GM19025 (cell line): ENCODE results near the gene BICD1.
"Not testable (repeated sequence)": the region's sequence is repeated elsewhere in the genome, so short reads cannot be mapped to it uniquely, and the experiment has no call there.

Source experiments
- ATAC-seq: cut with Tn5 transposase; IDR thresholded peaks from one replicate; pipeline ENCODE4 v1.9.1; 2021; ENCODE audit warnings: mild to moderate bottlenecking, low read depth, moderate library complexity; ENCODE audit not compliant: unreplicated experiment

Gene BICD1

DNA sequence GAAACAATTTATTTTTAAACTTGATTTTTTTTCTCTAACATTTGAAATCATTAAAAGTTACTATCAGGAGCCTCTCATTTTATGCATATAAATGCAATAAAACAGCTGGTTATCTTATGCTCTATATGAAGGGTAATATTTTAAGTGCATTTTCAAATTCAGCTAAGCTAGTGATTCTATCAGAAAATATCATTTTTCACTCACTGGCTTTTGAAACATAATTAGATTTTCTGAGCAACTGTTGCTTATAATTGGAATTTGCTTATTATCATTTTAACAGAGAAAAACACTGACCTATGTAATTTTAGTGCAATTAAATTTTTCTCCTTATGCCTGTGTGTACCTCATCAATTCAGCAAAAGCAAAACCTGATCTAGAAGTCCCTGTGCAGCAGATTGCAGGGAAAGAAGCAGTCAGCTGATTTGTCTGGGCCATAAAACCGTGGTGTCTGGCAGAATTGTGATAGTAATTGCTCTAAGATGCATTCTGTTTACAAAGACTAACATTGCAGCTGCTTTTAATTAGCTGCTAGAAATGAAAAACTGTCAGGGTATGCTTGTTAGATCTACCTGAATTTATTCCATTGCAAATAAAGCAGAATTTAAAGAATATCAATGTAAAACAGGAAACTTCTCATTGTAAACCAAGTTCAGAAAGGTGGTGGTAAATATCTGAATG lies 75.0 kb downstream of the BICD1 start:
- ATAC-seq = no peak

DNA sequence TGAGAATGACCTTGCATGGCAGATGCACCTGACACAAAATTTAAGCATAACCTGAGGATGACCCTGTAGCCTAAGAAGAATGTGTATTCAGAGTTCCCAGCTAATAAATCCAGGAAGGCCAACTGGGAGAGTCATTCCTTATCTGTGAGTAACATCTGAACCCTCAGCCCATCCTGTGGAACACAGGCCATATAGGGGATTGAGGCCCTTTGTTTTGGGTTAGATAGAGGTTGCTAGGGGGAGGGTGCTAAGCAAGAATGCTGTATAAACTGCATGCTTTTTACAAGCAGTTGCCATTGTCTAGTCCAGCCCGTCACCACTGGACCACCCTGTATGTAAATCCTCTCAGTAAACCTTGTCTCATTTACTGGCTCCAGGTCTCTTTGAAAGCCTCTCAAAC lies 77.0 kb downstream of the BICD1 start:
- ATAC-seq = no peak

DNA sequence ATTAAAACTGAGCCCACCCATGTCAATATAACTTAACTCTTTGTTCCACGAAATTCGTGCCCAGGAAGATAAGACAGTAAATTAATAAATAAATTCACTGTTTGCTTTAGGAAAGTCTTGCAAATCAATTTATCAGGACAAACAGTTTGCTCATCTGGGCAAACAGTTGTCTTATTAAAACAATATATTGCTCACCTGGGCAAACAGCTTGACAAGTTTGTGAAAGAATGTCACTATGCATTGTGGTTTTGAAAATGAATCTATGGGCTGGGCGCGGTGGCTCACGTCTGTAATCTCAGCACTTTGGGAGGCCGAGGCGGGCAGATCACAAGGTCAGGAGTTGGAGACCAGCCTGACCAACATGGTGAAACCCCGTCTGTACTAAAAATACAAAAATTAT lies 80.5 kb downstream of the BICD1 start:
- not testable (repeated sequence) for ATAC-seq

DNA sequence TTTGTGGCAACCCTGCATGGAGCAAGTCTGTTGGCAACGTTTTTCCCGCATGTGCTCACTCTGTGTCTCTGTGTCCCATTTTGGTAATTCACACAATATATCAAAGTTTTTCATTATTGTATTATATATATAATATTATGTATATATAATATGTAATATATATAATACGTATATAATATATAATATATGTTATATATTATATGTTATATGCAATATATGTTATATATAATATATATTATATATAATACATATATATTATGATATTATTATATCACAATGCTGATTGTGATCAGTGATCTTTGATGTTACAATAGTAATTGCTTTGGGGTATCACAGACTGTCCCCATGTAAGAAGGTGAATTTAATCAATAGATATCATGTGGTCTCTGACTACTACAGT lies 84.8 kb downstream of the BICD1 start:
- ATAC-seq = no peak

DNA sequence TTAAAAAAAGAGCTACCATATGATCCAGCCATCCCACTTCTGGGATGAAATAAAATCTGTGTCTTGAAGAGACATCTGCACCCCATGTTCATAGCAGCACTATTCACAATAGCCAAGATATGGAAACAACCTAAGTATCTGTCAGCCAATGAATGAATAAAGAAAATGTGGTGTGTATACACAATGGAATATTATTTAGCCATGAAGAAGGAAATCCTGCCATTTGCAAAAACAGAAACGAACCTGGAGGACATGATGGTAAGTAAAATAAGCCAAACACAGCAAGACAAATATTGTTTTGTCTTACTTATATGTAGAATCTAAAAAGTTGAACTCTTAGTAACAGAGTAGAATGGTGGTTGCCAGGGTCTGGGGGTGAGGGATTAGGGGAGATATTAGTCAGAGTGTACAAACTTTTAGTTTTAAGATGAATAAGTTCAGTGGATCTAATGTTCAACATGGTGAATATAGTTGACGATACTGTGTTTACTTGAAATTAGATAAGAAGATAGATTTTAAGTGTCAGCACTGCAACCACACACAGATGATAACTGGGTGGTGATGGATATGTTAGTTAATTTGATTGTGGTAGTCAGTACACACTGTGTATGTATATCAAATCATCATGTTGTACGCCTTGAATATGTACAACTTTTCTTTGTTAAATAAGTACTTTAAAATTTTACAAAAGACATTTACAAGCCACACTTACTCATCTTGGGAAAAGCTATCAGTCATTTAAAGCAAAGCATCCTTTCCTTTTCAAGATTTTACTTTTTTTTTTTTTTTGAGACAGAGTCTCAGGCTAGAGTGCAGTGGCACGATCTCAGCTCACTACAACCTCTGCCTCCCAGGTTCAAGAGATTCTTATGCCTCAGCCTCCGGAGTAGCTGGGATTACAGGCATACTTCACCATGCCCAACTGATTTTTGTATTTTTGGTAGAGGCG lies 89.9 kb downstream of the BICD1 start:
- no peak for ATAC-seq

DNA sequence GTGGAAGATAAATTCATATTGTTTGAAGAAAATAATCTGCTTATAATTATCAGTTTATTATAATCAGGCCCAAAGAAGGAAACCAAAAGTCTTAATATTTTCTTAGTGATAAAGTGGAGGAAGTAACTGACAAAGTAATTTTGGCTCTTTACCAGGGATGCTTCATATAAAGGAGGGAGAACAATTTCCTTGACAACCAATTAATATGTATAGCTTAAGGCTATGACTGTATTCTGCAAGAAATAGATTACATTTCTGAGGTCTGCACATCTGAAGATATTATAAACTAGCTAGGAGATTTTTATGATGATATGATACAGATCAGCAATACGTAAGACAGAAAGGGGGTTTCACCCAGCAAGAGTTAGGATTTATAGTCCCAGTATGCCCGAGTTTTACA lies 90.8 kb downstream of the BICD1 start:
- ATAC-seq = no peak

DNA sequence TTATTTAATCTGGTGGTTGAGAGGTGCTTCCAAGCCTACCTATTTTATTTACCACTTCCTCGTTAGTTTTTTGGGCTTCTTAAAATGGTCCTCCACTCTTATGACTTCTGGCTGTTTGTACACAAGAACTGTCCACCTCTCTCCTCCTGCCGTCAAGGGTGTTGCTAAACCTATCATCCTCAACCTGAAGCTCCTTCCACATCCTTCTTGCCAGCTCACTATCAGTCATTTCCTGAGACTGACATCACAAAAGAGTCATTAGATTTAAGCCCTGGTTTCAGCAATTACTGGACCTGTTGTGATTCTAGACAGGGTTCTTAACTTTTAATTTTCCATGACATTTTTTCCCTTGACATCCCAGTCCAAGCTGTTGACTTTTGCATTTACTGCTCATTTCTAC lies 91.9 kb downstream of the BICD1 start:
- ATAC-seq = no peak

DNA sequence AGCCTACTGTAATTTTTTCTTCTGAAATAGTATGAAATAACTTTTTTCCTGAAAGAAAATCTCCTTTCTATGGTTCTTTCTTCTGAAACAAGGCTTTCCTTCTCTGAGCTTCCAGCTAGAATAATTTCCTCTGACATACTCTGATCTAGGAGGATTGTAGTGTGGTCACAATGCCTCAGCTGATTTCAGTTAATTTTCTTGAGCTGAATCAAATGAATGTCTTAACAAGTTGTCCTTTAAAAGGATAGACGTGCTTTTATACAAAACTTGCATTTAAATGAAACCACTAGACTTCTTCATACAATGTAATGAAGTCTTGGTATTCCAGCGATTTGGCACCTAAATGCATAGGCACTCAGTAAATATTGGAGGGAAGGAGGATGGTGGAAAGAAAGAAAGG lies 94.4 kb downstream of the BICD1 start:
- ATAC-seq = no peak

DNA sequence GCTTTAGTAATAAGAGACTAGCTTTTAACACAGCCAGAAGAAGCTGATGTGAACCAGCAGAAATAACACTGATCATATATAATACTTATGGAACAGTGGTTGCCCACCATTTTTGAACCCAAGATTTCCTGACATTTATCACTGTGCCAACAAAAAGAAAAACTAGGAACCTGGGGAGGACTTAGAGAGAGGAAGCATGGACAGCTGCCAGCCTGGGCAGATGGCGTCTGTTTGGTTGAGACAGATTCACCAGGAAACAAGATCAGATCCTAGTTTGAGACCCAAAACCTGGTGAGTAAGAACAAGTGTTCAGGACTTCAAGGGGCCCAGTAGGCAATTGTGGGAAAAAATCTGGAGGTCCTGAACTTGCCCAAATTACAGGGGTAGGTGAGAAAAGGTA lies 95.3 kb downstream of the BICD1 start:
- no peak for ATAC-seq

DNA sequence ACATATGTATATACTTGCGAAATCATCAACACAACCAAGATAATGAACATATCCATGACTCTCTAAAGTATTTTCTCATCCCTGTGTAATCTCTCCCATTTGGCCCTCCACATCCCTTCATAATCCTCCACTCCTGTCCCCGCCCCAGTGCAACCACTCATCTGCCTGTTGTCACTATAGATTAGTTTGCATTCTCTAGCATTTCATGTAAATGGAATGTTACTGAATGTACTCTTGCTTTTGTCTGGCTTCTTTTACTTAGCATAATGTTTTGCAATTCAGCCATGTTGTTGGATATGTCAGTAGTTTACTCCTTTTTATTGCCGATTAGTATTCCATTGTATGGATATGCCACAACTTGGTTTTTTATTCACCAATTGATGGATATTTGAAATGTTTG lies 99.1 kb downstream of the BICD1 start:
- ATAC-seq = no peak

DNA sequence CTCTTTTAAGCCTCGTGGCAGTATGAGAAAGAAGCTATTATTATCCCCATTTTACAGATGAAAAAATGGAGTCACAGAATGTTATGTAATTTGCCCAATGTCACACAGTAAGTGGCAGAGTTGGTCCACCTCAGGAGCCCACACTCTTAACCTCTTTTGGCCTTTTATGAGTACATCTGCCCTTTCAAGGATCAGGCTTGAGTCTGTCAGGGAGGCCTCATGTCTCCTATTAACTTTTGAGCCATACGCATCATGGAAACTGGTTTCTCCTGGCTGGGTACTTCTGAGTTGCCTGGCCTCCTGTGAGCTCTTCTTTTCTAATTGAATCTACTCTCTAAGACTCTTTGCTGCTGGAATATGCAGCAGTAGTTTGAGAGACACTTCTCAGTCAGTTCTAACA lies 101.7 kb downstream of the BICD1 start:
- no peak for ATAC-seq

DNA sequence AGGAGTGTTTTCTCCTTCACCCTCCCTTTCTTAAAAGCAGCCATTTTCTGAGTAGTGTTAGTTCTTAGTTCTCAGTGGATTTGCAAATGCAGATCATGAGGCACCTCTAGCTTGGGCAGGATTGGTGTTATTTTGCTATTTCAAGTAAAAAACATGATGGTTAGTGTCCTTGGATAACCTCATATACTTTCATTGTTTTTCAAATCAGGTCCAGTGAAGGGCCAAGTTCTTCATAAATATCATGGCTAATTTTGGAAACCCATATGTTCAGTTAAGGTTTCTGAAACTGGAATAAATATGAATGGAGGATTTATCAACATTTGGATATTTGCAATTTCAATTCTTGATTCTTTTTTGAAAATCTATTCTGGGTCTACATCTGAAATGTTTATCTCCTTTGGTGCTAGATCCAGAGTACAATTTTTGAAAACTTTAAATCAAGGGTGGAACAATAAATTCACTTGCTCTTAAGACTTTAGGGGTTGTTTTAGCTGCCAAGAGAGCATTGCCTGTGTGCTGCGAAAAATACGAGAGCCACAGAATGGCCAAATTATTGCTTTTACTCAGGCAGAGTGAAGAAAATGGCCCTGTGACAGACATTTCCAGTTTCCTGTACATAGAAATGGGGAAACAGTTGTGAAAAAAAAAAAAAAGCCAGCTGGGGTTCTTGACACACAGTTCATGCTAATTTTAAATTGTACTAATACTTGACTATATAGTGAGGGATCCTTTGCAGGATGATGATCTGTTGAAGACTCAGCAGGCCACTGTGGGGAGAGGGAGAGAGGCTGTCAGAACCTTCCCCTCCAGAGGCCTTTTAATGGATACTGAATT lies 104.6 kb downstream of the BICD1 start:
- no peak for ATAC-seq

DNA sequence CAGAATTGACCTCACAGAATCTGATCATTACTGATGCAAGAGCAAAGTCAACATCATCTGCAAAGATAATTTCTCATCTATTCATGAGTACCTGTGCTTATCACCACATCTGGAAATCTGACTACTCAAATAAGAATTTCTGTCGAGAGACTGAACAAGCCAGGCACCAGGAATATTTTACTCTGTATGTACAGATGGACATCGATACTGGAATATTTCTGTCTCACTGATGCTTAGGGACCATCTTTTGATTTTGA lies 105.2 kb downstream of the BICD1 start:
- ATAC-seq = no peak

DNA sequence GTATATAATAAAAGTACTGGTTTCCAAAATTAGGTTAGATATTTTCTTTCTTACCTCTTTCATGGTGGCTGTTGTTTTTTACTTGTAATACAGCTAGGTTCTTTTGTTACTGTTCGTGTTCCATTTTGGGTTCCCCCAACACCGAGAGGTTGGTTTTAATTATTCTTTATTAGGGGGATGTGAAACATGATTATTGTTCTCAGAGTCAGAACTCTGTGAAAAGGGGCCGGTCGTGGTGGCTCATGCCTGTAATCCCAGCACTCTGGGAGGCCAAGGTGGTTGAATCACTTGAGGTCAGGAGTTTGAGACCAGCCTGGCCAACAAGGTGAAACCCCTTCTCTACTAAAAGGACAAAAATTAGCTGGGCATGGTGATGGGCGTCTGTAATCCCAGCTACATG lies 108.1 kb downstream of the BICD1 start:
- no peak for ATAC-seq

DNA sequence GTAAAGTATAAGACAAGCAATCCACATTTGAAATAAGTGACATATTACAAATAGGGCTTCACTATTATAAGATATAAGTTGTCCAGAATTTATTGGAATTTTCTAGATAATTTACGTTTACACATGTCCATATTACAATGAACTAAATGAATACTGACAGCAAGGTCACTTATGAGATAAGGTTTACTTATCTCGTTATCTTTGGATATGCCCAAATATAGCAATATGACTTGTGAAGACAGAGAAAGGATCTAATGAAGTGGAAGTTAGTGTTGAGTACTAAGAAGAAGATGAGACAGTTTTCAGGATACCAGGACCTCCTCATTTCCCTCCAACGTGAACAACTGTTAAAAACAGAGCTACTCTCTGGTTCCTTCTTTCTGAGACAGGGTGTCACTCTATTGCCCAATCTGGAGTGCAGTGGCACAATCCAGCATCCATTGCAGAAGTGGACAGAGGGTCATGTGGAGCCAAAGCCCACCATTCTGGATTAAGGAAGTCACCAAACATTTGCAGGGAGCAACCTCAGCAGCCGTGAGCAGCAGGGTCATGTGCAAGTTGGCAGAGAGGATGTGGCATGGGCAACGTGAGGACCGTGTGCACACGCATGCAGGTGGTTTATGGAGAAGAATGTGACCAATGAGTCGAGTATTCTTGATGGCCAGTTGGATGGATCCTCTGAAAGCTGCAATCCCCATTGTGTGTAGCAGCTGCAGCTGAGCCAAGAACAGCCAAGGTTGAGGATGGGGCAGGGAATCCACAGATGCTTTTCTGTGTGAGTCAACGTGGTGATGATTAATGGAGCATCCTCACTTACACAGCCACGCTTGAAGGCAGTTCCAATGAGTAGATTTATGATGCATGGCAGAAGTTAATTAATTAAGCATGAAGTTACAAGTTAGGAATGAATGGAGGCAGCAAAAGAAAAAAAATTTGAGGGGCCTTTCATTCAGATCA lies 111.0 kb downstream of the BICD1 start:
- ATAC-seq = no peak

DNA sequence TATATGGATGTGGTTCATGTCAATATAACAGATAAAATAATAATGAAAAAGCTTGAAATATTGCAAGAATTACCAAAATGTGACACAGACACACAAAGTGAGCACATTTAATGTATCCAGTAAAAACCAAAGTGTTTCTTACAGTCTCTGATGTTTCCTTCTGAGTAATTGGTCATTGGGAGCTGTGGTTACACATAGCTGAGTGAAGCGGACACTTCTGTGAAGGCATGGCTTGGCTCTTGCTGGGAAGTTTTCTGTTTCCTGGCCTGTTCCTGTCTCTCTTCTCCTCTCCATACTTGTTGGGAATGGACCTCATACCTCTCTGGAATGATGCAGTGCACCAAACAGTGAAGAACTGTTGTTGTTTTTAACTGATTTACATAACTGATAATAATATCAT lies 117.3 kb downstream of the BICD1 start:
- ATAC-seq = no peak

DNA sequence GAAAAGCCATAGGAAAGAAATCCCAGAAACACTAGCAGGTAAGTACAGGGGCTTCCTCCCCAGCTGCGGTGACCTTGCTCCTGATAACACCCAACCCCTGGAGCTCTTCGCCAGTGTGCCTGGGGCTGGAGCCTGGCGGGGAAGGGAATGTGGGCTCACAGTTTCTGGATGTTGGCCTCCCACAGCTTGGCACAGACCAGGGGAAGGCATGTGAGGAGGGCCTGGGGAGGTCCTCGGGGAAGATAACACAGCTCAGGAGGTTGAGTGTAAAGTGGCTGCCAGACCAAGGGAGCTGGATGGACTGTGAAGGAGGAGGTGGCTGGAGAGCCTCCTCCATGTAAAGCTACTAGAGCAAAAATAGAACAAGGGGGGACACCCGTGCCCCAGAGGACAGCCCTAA lies 120.1 kb downstream of the BICD1 start:
- no peak for ATAC-seq

DNA sequence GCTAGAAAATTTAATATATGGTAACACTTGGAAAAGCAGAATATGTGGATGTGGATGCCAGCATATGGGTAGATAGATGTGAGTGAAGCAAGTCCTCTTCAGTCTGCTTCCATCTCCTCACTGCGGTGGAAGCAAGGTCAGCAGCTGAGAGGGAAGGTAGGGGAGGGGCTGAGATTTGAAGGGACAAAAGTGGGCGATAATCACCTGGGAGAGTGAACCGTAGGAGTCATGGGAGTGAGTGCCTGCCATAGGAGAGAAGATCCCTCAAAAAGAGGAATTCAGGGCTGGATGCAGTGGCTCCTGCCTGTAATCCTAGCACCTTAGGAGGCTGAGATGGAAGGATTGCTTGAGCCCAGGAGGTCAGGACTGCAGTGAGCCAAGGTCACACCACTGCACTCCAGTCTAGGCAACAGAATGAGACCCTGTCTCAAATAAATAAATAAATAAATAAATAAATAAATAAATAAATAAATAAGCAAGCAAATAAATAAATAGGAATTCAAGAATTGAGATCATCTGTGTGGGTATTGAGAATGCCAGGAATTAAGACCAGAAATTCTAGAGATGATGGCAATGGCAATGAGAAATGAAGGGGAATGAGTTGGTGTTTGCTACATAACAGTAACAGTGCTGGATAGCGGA lies 123.4 kb downstream of the BICD1 start:
- no peak for ATAC-seq

DNA sequence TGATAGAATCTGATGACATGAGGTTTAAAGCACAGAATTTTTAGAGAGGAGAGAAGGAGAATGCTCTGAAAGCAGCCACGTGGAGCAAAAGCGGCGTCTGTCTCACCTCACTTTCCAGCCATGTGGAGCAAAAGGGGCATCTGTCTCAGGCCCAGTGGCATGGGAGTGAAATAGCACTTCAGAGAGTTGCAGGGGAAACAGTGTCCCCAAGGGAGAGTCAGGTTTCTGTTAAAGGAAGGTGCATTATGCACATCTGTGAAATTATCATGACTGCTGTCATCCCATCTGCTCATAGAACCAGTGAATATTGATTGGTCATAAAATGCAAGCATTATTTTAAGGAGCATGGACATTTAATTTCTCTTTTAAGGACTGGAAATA lies 124.0 kb downstream of the BICD1 start:
- ATAC-seq = no peak

DNA sequence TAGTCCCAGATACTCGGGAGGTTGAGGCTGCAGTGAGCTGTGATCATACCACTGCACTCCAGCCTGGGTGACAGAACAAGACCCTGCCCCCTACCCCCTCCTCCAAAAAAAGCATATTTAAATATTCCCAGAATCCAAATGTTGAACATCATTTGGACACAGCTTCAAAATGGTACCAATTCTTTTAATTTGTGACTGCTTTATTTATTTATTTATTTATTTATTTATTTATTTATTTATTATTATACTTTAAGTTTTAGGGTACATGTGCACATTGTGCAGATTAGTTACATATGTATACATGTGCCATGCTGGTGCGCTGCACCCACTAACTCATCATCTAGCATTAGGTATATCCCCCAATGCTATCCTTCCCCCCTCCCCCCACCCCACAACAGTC lies 124.7 kb downstream of the BICD1 start:
- ATAC-seq = not testable (repeated sequence)
